ENCODE results near the gene FABP6.

DNA sequence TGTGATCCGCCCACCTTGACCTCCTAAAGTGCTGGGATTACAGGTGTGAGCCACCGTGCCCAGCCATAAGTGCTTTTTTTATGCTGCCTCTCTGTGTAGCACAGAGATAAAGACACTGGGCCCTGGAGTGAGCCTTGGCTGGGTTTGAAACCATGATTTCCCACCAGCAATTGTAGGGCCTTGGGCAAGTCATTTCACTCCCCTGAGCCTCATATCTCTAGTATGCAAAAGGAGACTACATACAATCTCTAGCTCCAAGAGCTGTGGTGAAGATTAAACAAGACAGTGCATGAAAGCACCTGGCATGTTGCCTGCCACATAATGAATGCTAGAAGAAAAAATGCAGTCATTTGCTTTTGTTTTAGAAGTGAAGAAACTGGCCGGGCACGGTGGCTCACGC, 3.9 kb downstream of the FABP6 start:
- TF ChIP-seq RAD21 (conservative IDR thresholded peaks at IDR 0.05 in 1 of 2, IDR thresholded peaks at IDR 0.05 in 1 of 2) (no peak), ESRRA (IDR thresholded peaks at IDR 0.05; ENCODE audit: borderline replicate concordance, low read length) (no peak), RCOR1 (IDR thresholded peaks at IDR 0.05; ENCODE audit: low read depth, low read length) (no peak), BHLHE40 (IDR thresholded peaks at IDR 0.05; ENCODE audit: low read depth, low read length) (no peak), CHD2 (IDR thresholded peaks at IDR 0.05; ENCODE audit: low read length, partially characterized antibody) (no peak), EHMT2 (IDR thresholded peaks at IDR 0.05; ENCODE audit: low read depth) (no peak), NR3C1 (IDR thresholded peaks at IDR 0.05) (no peak), EP300 (IDR thresholded peaks at IDR 0.05) (no peak)
- TF ChIP-seq, protein P1, sequence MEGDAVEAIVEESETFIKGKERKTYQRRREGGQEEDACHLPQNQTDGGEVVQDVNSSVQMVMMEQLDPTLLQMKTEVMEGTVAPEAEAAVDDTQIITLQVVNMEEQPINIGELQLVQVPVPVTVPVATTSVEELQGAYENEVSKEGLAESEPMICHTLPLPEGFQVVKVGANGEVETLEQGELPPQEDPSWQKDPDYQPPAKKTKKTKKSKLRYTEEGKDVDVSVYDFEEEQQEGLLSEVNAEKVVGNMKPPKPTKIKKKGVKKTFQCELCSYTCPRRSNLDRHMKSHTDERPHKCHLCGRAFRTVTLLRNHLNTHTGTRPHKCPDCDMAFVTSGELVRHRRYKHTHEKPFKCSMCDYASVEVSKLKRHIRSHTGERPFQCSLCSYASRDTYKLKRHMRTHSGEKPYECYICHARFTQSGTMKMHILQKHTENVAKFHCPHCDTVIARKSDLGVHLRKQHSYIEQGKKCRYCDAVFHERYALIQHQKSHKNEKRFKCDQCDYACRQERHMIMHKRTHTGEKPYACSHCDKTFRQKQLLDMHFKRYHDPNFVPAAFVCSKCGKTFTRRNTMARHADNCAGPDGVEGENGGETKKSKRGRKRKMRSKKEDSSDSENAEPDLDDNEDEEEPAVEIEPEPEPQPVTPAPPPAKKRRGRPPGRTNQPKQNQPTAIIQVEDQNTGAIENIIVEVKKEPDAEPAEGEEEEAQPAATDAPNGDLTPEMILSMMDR (IDR thresholded peaks at IDR 0.05) = no peak
- TF ChIP-seq, protein P2, sequence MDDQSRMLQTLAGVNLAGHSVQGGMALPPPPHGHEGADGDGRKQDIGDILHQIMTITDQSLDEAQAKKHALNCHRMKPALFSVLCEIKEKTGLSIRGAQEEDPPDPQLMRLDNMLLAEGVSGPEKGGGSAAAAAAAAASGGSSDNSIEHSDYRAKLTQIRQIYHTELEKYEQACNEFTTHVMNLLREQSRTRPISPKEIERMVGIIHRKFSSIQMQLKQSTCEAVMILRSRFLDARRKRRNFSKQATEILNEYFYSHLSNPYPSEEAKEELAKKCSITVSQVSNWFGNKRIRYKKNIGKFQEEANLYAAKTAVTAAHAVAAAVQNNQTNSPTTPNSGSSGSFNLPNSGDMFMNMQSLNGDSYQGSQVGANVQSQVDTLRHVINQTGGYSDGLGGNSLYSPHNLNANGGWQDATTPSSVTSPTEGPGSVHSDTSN (IDR thresholded peaks at IDR 0.05) = no peak

Measured in A549 (cell line).